GM12878 (cell line): ENCODE measurements around the gene BUD23. TPM values are rescaled to one million over a fixed set of nuclear protein-coding genes. Genes with fewer than 3 reads are reported as not detected.

Source experiments
- ATAC-seq: fragments of 200-7000 bp; cut with Tn5 transposase; 3 replicates; pipeline ENCODE4 v1.9.1; 2020; ENCODE audit warnings: mild to moderate bottlenecking, moderate library complexity
- BruUV-seq: library from RNA; stranded (reverse); fragments of 400-500 nt; replicated peaks from 2 replicates; lab custom pipeline; 2021; lab: Mats Ljungman, UMichigan
- CTCF ChIA-PET: fragments of 300-600 bp; sonication (Branson Sonifier 250); formaldehyde crosslinking; extraction: SDS; loops from one replicate; lab custom pipeline; 2021; ENCODE audit warnings: inconsistent platforms; lab: Yijun Ruan, JAX
- POLR2A ChIA-PET: fragments of 350-600 bp; formaldehyde crosslinking; extraction: SDS; loops from one replicate; lab custom pipeline; 2021; ENCODE audit warnings: inconsistent platforms; lab: Charles Lee
- RAD21 ChIA-PET: fragments of 300-600 bp; sonication (Branson Sonifier 250); formaldehyde crosslinking; loops from one replicate; lab custom pipeline; 2023; ENCODE audit warnings: antibody characterized with exemption; ENCODE audit not compliant: unreplicated experiment; lab: Charles Lee
- SMC1A ChIA-PET: fragments of 300-600 bp; sonication (Branson Sonifier 250); formaldehyde crosslinking; loops from one replicate; lab custom pipeline; 2023; ENCODE audit not compliant: unreplicated experiment, uncharacterized antibody; lab: Charles Lee
- DNase-seq: peaks from one replicate; pipeline ENCODE4 v3.0.0-alpha.2; 2011; ENCODE audit warnings: low read depth, low spot score
- FAIRE-seq: peaks from 3 replicates; lab custom pipeline; 2011; peaks lifted over from hg19 to GRCh38; lab: Jason Lieb, UNC
- H2AFZ ChIP-seq: 2 replicates; pipeline ENCODE4 v1.6.0; 2011; ENCODE audit warnings: low read depth, low read length, control low read depth; ENCODE audit not compliant: control insufficient read depth
- H3K27ac ChIP-seq: 2 replicates; pipeline ENCODE4 v1.5.1; 2011; ENCODE audit warnings: control low read depth; ENCODE audit not compliant: control insufficient read depth, insufficient read depth
- H3K27me3 ChIP-seq, 2 experiments: replicated peaks in 1 of 2; 2 replicates each; pipeline versions ENCODE4 v1.6.0 to v1.6.1; 2011; ENCODE audit warnings: low read length in 1 of 2; ENCODE audit not compliant: control insufficient read depth in 2 of 2, insufficient read depth in 2 of 2
- H3K36me3 ChIP-seq, 2 experiments: 2 replicates each; pipeline ENCODE4 v1.5.1; 2011; ENCODE audit warnings: low read length in 1 of 2; ENCODE audit not compliant: control insufficient read depth in 2 of 2, insufficient read depth in 2 of 2
- H3K4me1 ChIP-seq: 2 replicates; pipeline ENCODE4 v1.6.1; 2011; ENCODE audit warnings: mild to moderate bottlenecking, low read length, moderate library complexity, mixed read lengths; ENCODE audit not compliant: control insufficient read depth, insufficient read depth
- H3K4me2 ChIP-seq: 2 replicates; pipeline ENCODE4 v1.6.0; 2011; ENCODE audit warnings: control low read depth; ENCODE audit not compliant: control insufficient read depth, insufficient read depth
- H3K4me3 ChIP-seq: fragments of 200-600 bp; sonication (generic); 2 replicates; pipeline ENCODE4 v1.5.1; 2016
- H3K79me2 ChIP-seq: 2 replicates; pipeline ENCODE4 v1.6.0; 2011; ENCODE audit warnings: low read length; ENCODE audit not compliant: control insufficient read depth, insufficient read depth
- H3K9ac ChIP-seq: 2 replicates; pipeline ENCODE4 v1.8.0; 2011; ENCODE audit warnings: low read length, control low read depth, mixed read lengths; ENCODE audit not compliant: control insufficient read depth, insufficient read depth
- H3K9me3 ChIP-seq: replicated peaks from 3 replicates; pipeline ENCODE4 v1.5.1; 2011; ENCODE audit warnings: mild to moderate bottlenecking, low read length; ENCODE audit not compliant: control insufficient read depth, insufficient read depth
- H4K20me1 ChIP-seq: 2 replicates; pipeline ENCODE4 v1.6.0; 2011; ENCODE audit not compliant: control insufficient read depth, insufficient read depth
- CTCF ChIP-seq, 3 experiments: IDR thresholded peaks in 2 of 3; conservative IDR thresholded peaks in 1 of 3; 2 replicates each; pipeline ENCODE4 v1.5.1; 2011; ENCODE audit warnings: low read depth in 3 of 3, low read length in 3 of 3, mild to moderate bottlenecking in 3 of 3, control low read depth in 2 of 3, moderate library complexity in 2 of 3, inconsistent platforms in 1 of 3, mixed read lengths in 1 of 3; ENCODE audit not compliant: control insufficient read depth in 2 of 3, insufficient read depth in 1 of 3; ENCODE audit errors: extremely low read depth in 1 of 3
- IKZF2 ChIP-seq, 2 experiments: fragments of 450-650 bp; IDR thresholded peaks; 2 replicates each; pipeline ENCODE4 v1.6.1; 2017; ENCODE audit warnings: mild to moderate bottlenecking in 2 of 2, moderate library complexity in 2 of 2
- WRNIP1 ChIP-seq: IDR thresholded peaks from 2 replicates; pipeline ENCODE4 v1.6.1; 2011; ENCODE audit warnings: low read depth, low read length, improper control_type of control experiment, borderline replicate concordance
- WGBS: methylation state at CpG from one replicate; pipeline ENCODE4 v1.1.6; 2016; ENCODE audit warnings: low lambda C conversion rate; ENCODE audit not compliant: insufficient replicate concordance, insufficient coverage; ENCODE audit errors: missing lambda C conversion rate; 5-methylcytosine and 5-hydroxymethylcytosine counted together
- in situ Hi-C: fragments of 300-500 bp; cut with MboI; formaldehyde crosslinking; loops from 9 replicates; pipeline ENCODE4 v1.14.3; 2018; ENCODE audit warnings: mixed read lengths
- intact Hi-C: fragments of 100-400 bp; cut with micrococcal nuclease; formaldehyde crosslinking; loops from one replicate; pipeline ENCODE4 v1.14.2; 2022; ENCODE audit not compliant: unreplicated experiment
- polyA plus RNA-seq, 11 experiments: library from polyadenylated mRNA; depleted of rRNA in 4 of 11; unstranded in 6 of 11; stranded (reverse) in 5 of 11; fragments of >200 nt; fragmentation: Nextera tagmentation in 4 of 11; fragmentation: Illumina TruSeq in 1 of 11; extraction: Ambion mirVana in 4 of 11; extraction: Trizol in 1 of 11; gene quantifications; 1 replicate in 1 of 11; 2 replicates in 10 of 11; pipeline versions ENCODE4 v1.2.1 to v1.2.3, GENCODE V29; 2011 to 2016; ENCODE audit warnings: inconsistent platforms in 2 of 11, missing spikeins in 2 of 11, low read depth in 1 of 11
- total RNA-seq, 4 experiments: library from RNA; depleted of rRNA in 3 of 4; stranded (reverse); fragments of >200 nt in 3 of 4; fragmentation: Illumina TruSeq in 1 of 4; extraction: Trizol in 1 of 4; gene quantifications; 2 replicates each; pipeline versions ENCODE4 v1.2.1 to v1.2.3, GENCODE V29; 2013 to 2021

BUD23 gene
- total and polyA plus RNA-seq, 10 of the 15 experiments (the other 5 are each of a cell fraction or from before 2014, with no cell fraction given), result 36.4 to 138 (median 99.5) TPM

DNA sequence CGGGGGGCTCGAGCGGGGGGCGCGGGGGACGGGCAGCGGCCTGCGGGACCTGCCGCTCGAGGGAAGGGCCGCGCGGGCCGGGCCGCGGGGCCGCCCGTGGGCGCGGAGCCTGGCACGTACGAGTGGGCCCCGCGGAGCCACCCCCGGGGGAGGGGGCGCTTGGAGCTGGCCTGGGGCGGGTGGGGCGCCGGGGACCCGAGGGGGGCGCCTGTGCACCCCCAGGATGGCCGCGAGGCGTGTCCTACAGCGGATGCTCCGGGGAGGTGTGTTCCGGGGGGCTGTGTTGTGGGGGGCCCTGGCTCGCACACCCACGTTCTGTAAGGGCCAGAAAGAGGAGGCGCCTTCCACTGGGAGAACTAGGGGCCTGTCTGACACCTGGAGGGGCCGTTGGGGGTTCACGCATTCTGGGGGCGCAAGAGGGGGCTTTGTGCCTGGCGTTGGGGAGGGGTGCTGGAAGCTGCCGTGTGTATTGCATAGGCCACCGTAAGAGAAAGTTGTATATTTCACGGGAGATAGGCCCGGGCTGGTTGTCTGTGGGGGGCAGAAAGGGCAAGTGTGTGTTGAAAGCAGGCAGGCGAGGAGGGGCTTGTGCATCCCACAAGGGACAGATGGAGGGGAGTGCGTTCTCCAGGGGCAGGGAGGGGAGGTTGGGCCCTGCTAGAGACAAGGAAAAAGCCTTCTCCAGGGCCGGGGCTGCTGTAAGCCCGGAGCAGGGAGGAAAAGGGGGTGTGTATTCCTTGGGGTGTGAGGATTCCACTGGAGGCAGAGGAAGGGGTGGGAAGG lies 15.1 kb upstream of the BUD23 start:
- H3K27ac ChIP-seq, result no peak overlapping the region
- H3K79me2 ChIP-seq, result no peaks in the 10 kb centered on the region
- no peak for TF ChIP-seq WRNIP1
- TF ChIP-seq IKZF2 (IDR thresholded peaks at IDR 0.05), result 0 out of 4 replicates have a peak, but pooled peaks of 1 of the 2 experiments have one; percentile 13
- TF ChIP-seq CTCF (IDR thresholded peaks at IDR 0.05 in 2 of 3, conservative IDR thresholded peaks at IDR 0.05 in 1 of 3; ENCODE audit: control insufficient read depth in 2 of 3, extremely low read depth in 1 of 3, insufficient read depth in 1 of 3, low read depth in 3 of 3, low read length in 3 of 3), result 0 out of 6 replicates have a peak, but pooled peaks of 1 of the 3 experiments have one; percentile 1
- H3K36me3 ChIP-seq, result no peaks in the 10 kb centered on the region
- no peaks in the 10 kb centered on the region for H4K20me1 ChIP-seq
- in situ Hi-C loops, result no loop called here
- POLR2A ChIA-PET, result no interaction called here
- CTCF ChIA-PET, result interaction anchor here (1.1 to 1.9 kb wide), 3 partner anchors 42 to 61 kb away, joined by 3 to 12 read pairs (median 5); no protein-coding TSS in a partner anchor
- no peak for ATAC-seq
- no peak for FAIRE-seq
- no peaks in the 10 kb centered on the region; the same call in 2 of the 3 replicates for H3K9me3 ChIP-seq
- no peaks in the 10 kb centered on the region for H3K4me1 ChIP-seq
- peak overlapping the region; percentile 47 for H2AFZ ChIP-seq
- no TSS peak for BruUV-seq
- peak overlapping the region; percentile 71; the same call in 1 of the 2 replicates for H3K4me2 ChIP-seq
- intact Hi-C loops, result loop anchor here (5.0 kb wide), 3 partner anchors 41 to 59 kb away; no protein-coding TSS in a partner anchor
- H3K27me3 ChIP-seq, result peaks cover 0 to 6% of the 10 kb centered on the region in 2 experiments; a peak in 3 of 4 replicates
- H3K4me3 ChIP-seq, result peak overlapping the region; percentile 24; the same call in 1 of the 2 replicates
- no peak overlapping the region; the same call in 1 of the 2 replicates for H3K9ac ChIP-seq
- no peak for DNase-seq
- SMC1A ChIA-PET, result no interaction called here
- RAD21 ChIA-PET, result interaction anchor here (1.7 kb wide), 1 partner anchor 61 kb away, joined by 6 read pairs; no protein-coding TSS in a partner anchor
- WGBS, result 4% methylated on average over 16 of the region's 52 CpGs
